Prostate gland (tissue), 2 donors: Measurements from ENCODE around the gene PAQR9. TPM values are rescaled to one million over a fixed set of nuclear protein-coding genes. Genes with fewer than 3 reads are reported as not detected.

Experiments
- DNase-seq: peaks from one replicate; pipeline ENCODE4 v3.0.0-alpha.2; 2019; ENCODE audit warnings: low spot score
- H3K27ac ChIP-seq, 2 donors: fragments of 200-600 bp; sonication (generic); 2 replicates each; pipeline ENCODE4 v1.5.1; 2017 to 2019
- H3K27me3 ChIP-seq: fragments of 200-600 bp; sonication (generic); replicated peaks from 2 replicates; pipeline ENCODE4 v1.5.1; 2019; ENCODE audit not compliant: insufficient read depth
- H3K36me3 ChIP-seq, 2 donors: fragments of 200-600 bp; sonication (generic); 1 replicate in 1 of 2; 2 replicates in 1 of 2; pipeline versions ENCODE4 v1.5.1 to v1.8.1; 2017 to 2019
- H3K4me1 ChIP-seq: fragments of 200-600 bp; sonication (generic); replicated peaks from 2 replicates; pipeline ENCODE4 v1.5.1; 2019
- H3K4me3 ChIP-seq, 2 donors: fragments of 200-600 bp; sonication (generic); 2 replicates each; pipeline ENCODE4 v1.5.1; 2017 to 2019
- H3K9me3 ChIP-seq: fragments of 200-600 bp; sonication (generic); 2 replicates; pipeline ENCODE4 v1.5.1; 2017
- POLR2A ChIP-seq: fragments of 450-650 bp; IDR thresholded peaks from one replicate; pipeline ENCODE4 v1.6.1; 2016; ENCODE audit warnings: antibody characterized with exemption, mild to moderate bottlenecking
- POLR2AphosphoS5 ChIP-seq: sonication (generic); formaldehyde crosslinking; IDR thresholded peaks from one replicate; pipeline ENCODE4 v1.6.1; 2017; ENCODE audit warnings: antibody characterized with exemption
- WGBS: methylation state at CpG from one replicate; pipeline ENCODE4 v1.1.5; 2018; 5-methylcytosine and 5-hydroxymethylcytosine counted together
- intact Hi-C: fragments of 100-400 bp; cut with DNase I; formaldehyde crosslinking; loops from one replicate; pipeline ENCODE4 v1.14.2; 2022
- total RNA-seq, 2 donors: library from RNA; depleted of rRNA; stranded (reverse); fragments of >200 nt; gene quantifications; one replicate each; pipeline ENCODE4 v1.1.0, GENCODE V29; 2016
- TF ChIP-seq, protein P1 (sequence below), 4 experiments: fragments of 200-600 bp in 2 of 4; fragments of 450-650 bp in 2 of 4; sonication (generic) in 2 of 4; IDR thresholded peaks; 1 replicate in 3 of 4; 2 replicates in 1 of 4; pipeline ENCODE4 v1.5.1; 2016 to 2019; ENCODE audit warnings: antibody characterized with exemption in 4 of 4, mild to moderate bottlenecking in 2 of 4, moderate library complexity in 2 of 4

The PAQR9 gene
- total RNA-seq, 2 donors from 2014 or later, result 6.2 TPM; not detected in 1

DNA sequence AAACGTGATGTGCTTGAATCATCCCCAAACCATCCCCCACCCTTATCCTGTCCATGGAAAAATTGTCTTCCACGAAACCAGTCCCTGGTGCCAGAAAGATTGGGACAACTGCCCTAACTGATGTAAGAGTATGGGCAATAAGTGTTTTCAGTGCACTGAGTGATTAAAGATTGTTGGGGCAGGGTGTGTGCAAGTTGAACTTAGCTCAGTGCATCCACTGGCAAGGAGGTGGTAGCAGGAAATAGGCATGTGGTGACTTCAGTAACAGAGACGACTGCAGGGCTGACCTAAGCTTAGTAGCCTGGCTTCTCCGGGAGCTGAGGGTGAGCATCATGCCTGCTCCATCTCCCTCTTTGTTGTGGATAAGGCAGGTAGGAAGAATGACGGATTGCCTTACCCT is 27.5 kb downstream of the PAQR9 start:
- Histone ChIP-seq H3K9me3 (no peaks in the 10 kb centered on the region), H3K27ac (no peak overlapping the region), H3K4me1 (no peaks in the 10 kb centered on the region), H3K27me3 (no peaks in the 10 kb centered on the region), H3K36me3 (no peaks in the 10 kb centered on the region), H3K4me3 (no peak overlapping the region)
- intact Hi-C loops, result no loop called here
- WGBS, result 74% methylated on average over 5 of the region's 5 CpGs
- DNase-seq, result no peak
- TF ChIP-seq POLR2AphosphoS5 (no peak), POLR2A (no peak)
- TF ChIP-seq, protein P1, sequence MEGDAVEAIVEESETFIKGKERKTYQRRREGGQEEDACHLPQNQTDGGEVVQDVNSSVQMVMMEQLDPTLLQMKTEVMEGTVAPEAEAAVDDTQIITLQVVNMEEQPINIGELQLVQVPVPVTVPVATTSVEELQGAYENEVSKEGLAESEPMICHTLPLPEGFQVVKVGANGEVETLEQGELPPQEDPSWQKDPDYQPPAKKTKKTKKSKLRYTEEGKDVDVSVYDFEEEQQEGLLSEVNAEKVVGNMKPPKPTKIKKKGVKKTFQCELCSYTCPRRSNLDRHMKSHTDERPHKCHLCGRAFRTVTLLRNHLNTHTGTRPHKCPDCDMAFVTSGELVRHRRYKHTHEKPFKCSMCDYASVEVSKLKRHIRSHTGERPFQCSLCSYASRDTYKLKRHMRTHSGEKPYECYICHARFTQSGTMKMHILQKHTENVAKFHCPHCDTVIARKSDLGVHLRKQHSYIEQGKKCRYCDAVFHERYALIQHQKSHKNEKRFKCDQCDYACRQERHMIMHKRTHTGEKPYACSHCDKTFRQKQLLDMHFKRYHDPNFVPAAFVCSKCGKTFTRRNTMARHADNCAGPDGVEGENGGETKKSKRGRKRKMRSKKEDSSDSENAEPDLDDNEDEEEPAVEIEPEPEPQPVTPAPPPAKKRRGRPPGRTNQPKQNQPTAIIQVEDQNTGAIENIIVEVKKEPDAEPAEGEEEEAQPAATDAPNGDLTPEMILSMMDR (IDR thresholded peaks at IDR 0.05), result no peak

DNA sequence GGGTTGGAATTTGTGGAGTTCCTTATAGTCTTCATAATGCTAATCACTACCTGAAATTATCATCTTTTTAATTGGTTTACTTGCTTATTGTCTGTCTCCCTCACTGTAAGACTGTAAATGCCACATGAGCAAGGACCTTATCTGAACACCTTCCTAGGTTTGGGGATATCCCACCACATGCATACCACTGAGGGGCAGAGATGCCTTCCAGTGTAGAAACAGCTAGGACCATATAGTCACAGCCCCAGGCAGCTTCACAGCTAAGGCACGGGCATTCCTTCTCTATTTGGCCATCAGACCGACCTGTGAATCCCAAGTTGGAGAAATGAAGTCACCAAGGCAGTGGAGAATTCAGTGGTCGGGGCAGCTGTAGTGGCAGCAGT is 28.6 kb downstream of the PAQR9 start:
- DNase-seq, result no peak
- TF ChIP-seq POLR2AphosphoS5 (no peak), POLR2A (no peak)
- TF ChIP-seq, protein P1 (IDR thresholded peaks at IDR 0.05), result no peak
- H3K9me3 ChIP-seq, result no peaks in the 10 kb centered on the region
- H3K27me3 ChIP-seq, result no peaks in the 10 kb centered on the region
- H3K4me3 ChIP-seq, result no peak overlapping the region
- H3K27ac ChIP-seq, result no peak overlapping the region
- intact Hi-C loops, result no loop called here
- H3K4me1 ChIP-seq, result no peaks in the 10 kb centered on the region
- H3K36me3 ChIP-seq, result no peaks in the 10 kb centered on the region
- 95% methylated on average over 3 of the region's 3 CpGs for WGBS

DNA sequence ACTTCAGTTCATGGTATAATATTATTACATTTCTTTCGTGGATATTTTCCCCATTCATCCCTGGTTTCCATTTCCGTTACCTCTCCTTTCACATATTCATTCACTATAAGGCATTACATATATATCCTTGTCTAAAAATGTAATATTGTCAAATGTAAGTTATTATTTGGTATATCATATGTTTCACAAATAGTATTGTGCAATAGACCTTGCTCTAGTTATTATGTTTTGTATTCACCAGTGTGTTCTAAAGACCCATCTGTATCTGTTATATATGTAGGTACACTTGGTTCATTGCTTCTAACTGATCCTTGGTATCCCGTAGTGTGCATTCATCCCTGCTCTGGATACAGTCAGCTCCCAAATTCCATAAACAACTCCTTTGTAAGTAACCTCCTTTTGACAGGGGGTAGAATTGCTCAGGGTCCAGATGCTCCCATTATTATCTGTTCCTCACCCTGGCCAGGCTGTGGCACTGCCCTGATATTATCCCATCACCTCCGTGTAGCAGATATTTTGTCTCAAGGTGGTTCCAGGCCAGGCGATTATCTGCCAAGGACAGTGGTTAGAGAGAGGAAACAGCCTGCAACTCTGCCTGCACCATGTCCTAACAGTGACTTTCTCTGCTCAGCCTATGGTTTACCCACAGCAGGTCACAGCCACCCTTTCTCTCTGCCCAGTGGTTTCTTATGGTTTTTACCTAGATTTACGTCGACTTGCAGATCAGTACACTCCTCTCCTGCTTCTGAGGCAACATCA is 29.2 kb downstream of the PAQR9 start:
- no peak for DNase-seq
- Histone ChIP-seq H3K27me3 (no peaks in the 10 kb centered on the region), H3K4me3 (no peak overlapping the region), H3K36me3 (no peaks in the 10 kb centered on the region), H3K27ac (no peak overlapping the region), H3K9me3 (no peaks in the 10 kb centered on the region), H3K4me1 (no peaks in the 10 kb centered on the region)
- WGBS, result 84% methylated on average over 7 of the region's 7 CpGs
- TF ChIP-seq, protein P1 (IDR thresholded peaks at IDR 0.05), result no peak
- TF ChIP-seq POLR2A (no peak), POLR2AphosphoS5 (no peak)
- intact Hi-C loops, result no loop called here

DNA sequence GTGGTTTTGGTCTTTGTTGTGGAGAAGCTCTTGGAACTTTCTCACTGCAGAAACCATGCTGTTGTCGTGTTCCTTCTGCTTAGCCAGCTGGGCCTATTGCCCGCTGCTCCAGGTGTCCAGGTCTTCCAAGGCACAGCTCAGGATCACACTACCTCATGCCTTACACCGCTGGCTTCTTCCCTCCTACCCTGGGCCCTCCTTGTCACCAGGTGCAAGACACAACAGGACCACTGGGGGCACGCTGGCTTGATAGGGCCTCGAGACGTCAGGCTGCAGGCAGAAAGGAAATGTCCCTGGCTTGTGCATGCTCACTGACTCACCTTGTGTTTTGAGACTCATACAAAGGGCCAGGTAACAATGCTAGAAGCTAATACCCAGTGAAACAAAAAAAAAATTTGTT is 32.3 kb downstream of the PAQR9 start:
- TF ChIP-seq, protein P1 (IDR thresholded peaks at IDR 0.05), result no peak
- TF ChIP-seq POLR2AphosphoS5, result no peak
- no peak for TF ChIP-seq POLR2A
- H3K36me3 ChIP-seq, result no peaks in the 10 kb centered on the region
- no peaks in the 10 kb centered on the region for H3K27me3 ChIP-seq
- H3K27ac ChIP-seq, result no peak overlapping the region
- no peak for DNase-seq
- no peak overlapping the region for H3K4me3 ChIP-seq
- intact Hi-C loops, result no loop called here
- no peaks in the 10 kb centered on the region for H3K9me3 ChIP-seq
- no peaks in the 10 kb centered on the region for H3K4me1 ChIP-seq
- WGBS, result 73% methylated on average over 6 of the region's 6 CpGs

DNA sequence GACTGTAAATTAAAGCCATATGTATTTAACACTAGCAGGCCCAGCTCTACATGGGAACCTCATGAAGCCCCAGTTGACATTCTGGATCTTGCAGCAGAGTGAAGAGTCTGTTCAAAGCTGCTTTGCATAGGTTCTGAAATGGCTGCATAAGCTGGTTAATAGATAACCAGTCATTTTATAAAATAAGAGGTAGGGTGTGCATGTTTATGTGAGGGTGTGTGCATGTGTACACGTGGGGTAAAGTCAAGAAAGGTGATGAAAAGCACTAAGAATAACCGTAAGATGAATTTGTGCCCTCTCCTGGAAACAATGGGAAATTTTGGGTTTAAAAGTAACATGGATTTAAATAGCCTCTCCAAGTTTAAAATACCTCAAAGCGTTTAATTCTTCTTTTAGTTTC is 33.0 kb downstream of the PAQR9 start:
- no peaks in the 10 kb centered on the region for H3K36me3 ChIP-seq
- H3K4me1 ChIP-seq, result no peaks in the 10 kb centered on the region
- no peak overlapping the region for H3K4me3 ChIP-seq
- 50% methylated on average over 3 of the region's 3 CpGs for WGBS
- no peak for DNase-seq
- intact Hi-C loops, result no loop called here
- no peak for TF ChIP-seq POLR2AphosphoS5
- H3K27me3 ChIP-seq, result no peaks in the 10 kb centered on the region
- no peaks in the 10 kb centered on the region for H3K9me3 ChIP-seq
- no peak overlapping the region for H3K27ac ChIP-seq
